IMR-90 (cell line): ENCODE results near the gene ERP27.

ENCODE experiments used
- CTCF ChIP-seq: conservative IDR thresholded peaks from 2 replicates; pipeline ENCODE4 v1.5.1; 2012; ENCODE audit warnings: mild to moderate bottlenecking, low read depth, low read length, improper control_type of control experiment
- ELK1 ChIP-seq: fragments of 150-350 bp; IDR thresholded peaks from 2 replicates; pipeline ENCODE4 v1.6.1; 2016; ENCODE audit warnings: low read depth, mild to moderate bottlenecking, low read length, moderate library complexity, borderline replicate concordance
- POLR2A ChIP-seq: IDR thresholded peaks from 2 replicates; pipeline ENCODE4 v1.6.1; 2012; ENCODE audit warnings: mild to moderate bottlenecking, low read depth, low read length
- RAD21 ChIP-seq: IDR thresholded peaks from 2 replicates; pipeline ENCODE4 v1.6.1; 2012; ENCODE audit warnings: low read length, improper control_type of control experiment
- RCOR1 ChIP-seq: IDR thresholded peaks from 2 replicates; pipeline ENCODE4 v1.6.1; 2012; ENCODE audit warnings: mild to moderate bottlenecking, low read length, improper control_type of control experiment; ENCODE audit not compliant: insufficient replicate concordance
- TF ChIP-seq, protein P1 (sequence below): fragments of 150-350 bp; IDR thresholded peaks from 2 replicates; pipeline ENCODE4 v1.6.1; 2017; ENCODE audit warnings: mild to moderate bottlenecking, antibody characterized with exemption, low read length, low read depth

DNA sequence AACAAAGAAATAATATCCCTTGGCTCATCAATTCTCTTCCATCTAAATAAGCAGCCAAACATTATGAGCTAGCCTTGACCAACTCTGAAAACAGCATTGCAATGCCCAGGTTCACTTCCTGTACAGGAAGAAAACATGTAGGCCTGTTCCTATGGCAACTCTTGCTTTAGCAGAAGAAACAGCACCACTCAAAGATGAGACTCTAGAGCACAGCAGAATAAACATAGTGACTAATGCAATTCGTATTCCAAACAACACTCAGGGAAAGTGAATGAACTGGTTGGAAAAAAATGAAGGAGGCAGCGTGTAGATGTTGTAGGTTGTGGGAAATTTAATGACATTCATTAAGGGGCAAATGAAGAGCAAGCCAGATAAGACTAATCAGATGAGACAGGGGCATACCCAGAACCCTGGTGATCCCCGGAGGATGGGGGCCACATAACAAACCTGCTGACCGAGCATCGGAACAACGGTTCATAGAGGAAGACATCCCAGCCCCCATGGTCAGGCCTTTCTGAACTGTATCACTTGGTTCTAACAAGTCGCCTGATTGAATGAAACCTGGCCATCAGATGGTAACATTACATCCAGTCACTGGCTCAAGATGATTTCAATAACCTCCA lies 14.1 kb upstream of the ERP27 start:
- TF ChIP-seq, protein P1, sequence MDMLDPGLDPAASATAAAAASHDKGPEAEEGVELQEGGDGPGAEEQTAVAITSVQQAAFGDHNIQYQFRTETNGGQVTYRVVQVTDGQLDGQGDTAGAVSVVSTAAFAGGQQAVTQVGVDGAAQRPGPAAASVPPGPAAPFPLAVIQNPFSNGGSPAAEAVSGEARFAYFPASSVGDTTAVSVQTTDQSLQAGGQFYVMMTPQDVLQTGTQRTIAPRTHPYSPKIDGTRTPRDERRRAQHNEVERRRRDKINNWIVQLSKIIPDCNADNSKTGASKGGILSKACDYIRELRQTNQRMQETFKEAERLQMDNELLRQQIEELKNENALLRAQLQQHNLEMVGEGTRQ = 0 out of 2 replicates have a peak, but pooled peaks have one; percentile 10
- no peak for TF ChIP-seq CTCF
- no peak for TF ChIP-seq RCOR1
- TF ChIP-seq POLR2A = no peak
- no peak for TF ChIP-seq ELK1
- TF ChIP-seq RAD21 = peak; percentile 22; the same call in 1 of the 2 replicates
